Activated CD4-positive, alpha-beta T cell treated with anti-CD3 and anti-CD28 coated beads, Interleukin-10, Interleukin-2, amounts not matched to agents 100 ng/mL and 50 ng/mL, durations not matched to agents 16 hours and 8 hours (primary cell): Measurements from ENCODE around the gene JMJD8.
A peak's percentile ranks its signal among the peaks of the same experiment; 100 is the strongest.

ENCODE experiments used
- DNase-seq: peaks from one replicate; pipeline ENCODE4 v3.0.0-alpha.2; 2020

JMJD8 gene

GRCh38 chr16:687499-687898 lies 3.4 kb upstream of the JMJD8 start:
- no peak for DNase-seq

GRCh38 chr16:686459-687260 lies 2.5 kb upstream of the JMJD8 start:
- no peak for DNase-seq

GRCh38 chr16:685967-686366 lies 1.8 kb upstream of the JMJD8 start:
- DNase-seq, result no peak

GRCh38 chr16:684961-685696 lies 995 bp upstream of the JMJD8 start:
- no peak for DNase-seq

- DNase-seq, result no peak
Observed at GRCh38 chr16:683396-684070, 601 bp downstream of the JMJD8 start.

GRCh38 chr16:682493-683395 lies 1.4 kb downstream of the JMJD8 start:
- no peak for DNase-seq

- DNase-seq, result no peak
Observed at GRCh38 chr16:681746-682427, 2.2 kb downstream of the JMJD8 start.

- DNase-seq, result peak; percentile 39
Observed at GRCh38 chr16:680967-681745, 3.0 kb downstream of the JMJD8 start.

GRCh38 chr16:680625-680945 lies 3.5 kb downstream of the JMJD8 start:
- DNase-seq, result no peak

- peak; percentile 93 for DNase-seq
Observed at GRCh38 chr16:679814-680624, 4.1 kb downstream of the JMJD8 start, which contains the start of gene STUB1. Gene STUB1, plus strand, starts transcription at chr16:680410. Its CDS starts 116 bp downstream, at chr16:680526.

GRCh38 chr16:678858-679813 lies 5.0 kb downstream of the JMJD8 start:
- peak; percentile 72 for DNase-seq

- DNase-seq, result no peak
Observed at GRCh38 chr16:678209-678857, 5.8 kb downstream of the JMJD8 start.

GRCh38 chr16:677316-678190 lies 6.6 kb downstream of the JMJD8 start:
- DNase-seq, result no peak

- no peak for DNase-seq
Observed at GRCh38 chr16:676913-677312, 7.2 kb downstream of the JMJD8 start.

- no peak for DNase-seq
Observed at GRCh38 chr16:676565-676902, 7.6 kb downstream of the JMJD8 start.

- no peak for DNase-seq
Observed at GRCh38 chr16:675884-676564, 8.1 kb downstream of the JMJD8 start.
